K562 (cell line): ENCODE measurements around the gene CUL4B. TPM values are rescaled to one million over a fixed set of nuclear protein-coding genes. Genes with fewer than 3 reads are reported as not detected.
A peak's percentile ranks its signal among the peaks of the same experiment; 100 is the strongest.

Source experiments
- C11orf30 ChIP-seq: fragments of 450-650 bp; IDR thresholded peaks from 2 replicates; pipeline ENCODE4 v1.6.1; 2016; ENCODE audit warnings: low read depth, mild to moderate bottlenecking
- CAMTA2 ChIP-seq: fragments of 250-450 bp; sonication (Bioruptor Pico); conservative IDR thresholded peaks from 2 replicates; pipeline ENCODE4 v1.5.1; 2022
- CC2D1A ChIP-seq: fragments of 450-650 bp; IDR thresholded peaks from 2 replicates; pipeline ENCODE4 v1.6.1; 2017; ENCODE audit warnings: mild to moderate bottlenecking
- CTBP1 ChIP-seq: fragments of 450-650 bp; IDR thresholded peaks from 2 replicates; pipeline ENCODE4 v1.6.1; 2016; ENCODE audit warnings: borderline replicate concordance
- CTCF ChIP-seq, 3 experiments: IDR thresholded peaks in 2 of 3; conservative IDR thresholded peaks in 1 of 3; 2 replicates each; pipeline ENCODE4 v1.5.1; 2011 to 2012; ENCODE audit warnings: low read length in 3 of 3, mild to moderate bottlenecking in 3 of 3, control low read depth in 2 of 3, improper control_type of control experiment in 1 of 3, inconsistent platforms in 1 of 3, low read depth in 1 of 3, mixed read lengths in 1 of 3, moderate library complexity in 1 of 3; ENCODE audit not compliant: insufficient read depth in 2 of 3
- GABPA ChIP-seq: fragments of 200-800 bp; sonication (Bioruptor generic); conservative IDR thresholded peaks from 2 replicates; pipeline ENCODE4 v1.6.1; 2016; ENCODE audit warnings: low read depth, missing genetic modification characterization, missing compliant biosample characterization
- GABPB1 ChIP-seq: sonication (generic); formaldehyde crosslinking; IDR thresholded peaks from 2 replicates; pipeline ENCODE4 v1.8.0; 2022; ENCODE audit warnings: mild to moderate bottlenecking, missing genetic modification reagents
- GTF2E2 ChIP-seq: fragments of 200-800 bp; sonication (Bioruptor generic); IDR thresholded peaks from 2 replicates; pipeline ENCODE4 v1.6.1; 2016; ENCODE audit warnings: missing genetic modification characterization, missing compliant biosample characterization
- HDGF ChIP-seq: fragments of 450-650 bp; IDR thresholded peaks from 2 replicates; pipeline ENCODE4 v1.6.1; 2016
- ILF3 ChIP-seq: fragments of 450-650 bp; IDR thresholded peaks from 2 replicates; pipeline ENCODE4 v1.6.1; 2018; ENCODE audit warnings: antibody characterized with exemption, mild to moderate bottlenecking, moderate library complexity, borderline replicate concordance
- KAT8 ChIP-seq: fragments of 450-650 bp; IDR thresholded peaks from 2 replicates; pipeline ENCODE4 v1.6.1; 2016; ENCODE audit warnings: low read depth, mild to moderate bottlenecking
- LEF1 ChIP-seq: fragments of 450-650 bp; IDR thresholded peaks from 2 replicates; pipeline ENCODE4 v1.6.1; 2016; ENCODE audit warnings: mild to moderate bottlenecking
- MYC ChIP-seq, 2 experiments: fragments of 250-450 bp in 1 of 2; sonication (Bioruptor Pico) in 1 of 2; IDR thresholded peaks; 2 replicates each; pipeline versions ENCODE4 v1.5.1 to v1.6.1; 2012 to 2021; ENCODE audit warnings: low read depth in 2 of 2, borderline replicate concordance in 1 of 2, improper control_type of control experiment in 1 of 2, low read length in 1 of 2, mild to moderate bottlenecking in 1 of 2, moderate library complexity in 1 of 2
- PHF20 ChIP-seq: fragments of 450-650 bp; IDR thresholded peaks from 2 replicates; pipeline ENCODE4 v1.6.1; 2018; ENCODE audit not compliant: partially characterized antibody
- PHF8 ChIP-seq: fragments of 200-600 bp; sonication (generic); IDR thresholded peaks from 2 replicates; pipeline ENCODE4 v1.6.1; 2012; ENCODE audit warnings: mixed run types, mild to moderate bottlenecking, inconsistent platforms, low read length, moderate library complexity, borderline replicate concordance
- PML ChIP-seq: IDR thresholded peaks from 2 replicates; pipeline ENCODE4 v1.6.1; 2012; ENCODE audit warnings: low read length, inconsistent platforms
- RBM25 ChIP-seq: fragments of 200-400 bp; formaldehyde crosslinking; IDR thresholded peaks from 2 replicates; pipeline ENCODE4 v1.6.1; 2018; ENCODE audit warnings: low read length, low read depth, moderate library complexity; ENCODE audit not compliant: severe bottlenecking
- SIRT6 ChIP-seq: IDR thresholded peaks from one replicate; pipeline ENCODE4 v1.6.1; 2012; ENCODE audit warnings: low read depth, mild to moderate bottlenecking, control low read depth, inconsistent platforms, low read length, moderate library complexity
- ZBTB8A ChIP-seq: fragments of 450-650 bp; IDR thresholded peaks from 2 replicates; pipeline ENCODE4 v1.6.1; 2018; ENCODE audit warnings: mild to moderate bottlenecking, moderate library complexity; ENCODE audit not compliant: partially characterized antibody
- ZFPM2 ChIP-seq: fragments of 250-450 bp; sonication (Bioruptor Pico); IDR thresholded peaks from 2 replicates; pipeline ENCODE4 v1.5.1; 2022; ENCODE audit warnings: mild to moderate bottlenecking
- ZNF184 ChIP-seq: sonication (generic); formaldehyde crosslinking; IDR thresholded peaks from 2 replicates; pipeline ENCODE4 v1.5.0; 2020; ENCODE audit warnings: missing genetic modification reagents
- ZNF239 ChIP-seq: fragments of 250-450 bp; sonication (Bioruptor Pico); IDR thresholded peaks from 2 replicates; pipeline ENCODE4 v1.4.0; 2020; ENCODE audit warnings: mild to moderate bottlenecking
- ZNF3 ChIP-seq: fragments of 250-450 bp; sonication (Bioruptor Pico); IDR thresholded peaks from 2 replicates; pipeline ENCODE4 v1.5.0; 2021; ENCODE audit warnings: mild to moderate bottlenecking, moderate library complexity
- ZNF408 ChIP-seq: fragments of 250-450 bp; sonication (Bioruptor Pico); IDR thresholded peaks from 2 replicates; pipeline ENCODE4 v1.4.0; 2020; ENCODE audit warnings: low read depth, mild to moderate bottlenecking, moderate library complexity
- ZNF644 ChIP-seq: fragments of 200-800 bp; sonication (Bioruptor generic); IDR thresholded peaks from 2 replicates; pipeline ENCODE4 v1.6.1; 2016; ENCODE audit warnings: low read depth, missing genetic modification characterization, missing compliant biosample characterization
- polyA plus RNA-seq, 8 experiments: library from polyadenylated mRNA; depleted of rRNA in 4 of 8; stranded (reverse) in 5 of 8; unstranded in 3 of 8; fragments of >200 nt; fragmentation: Nextera tagmentation in 2 of 8; fragmentation: Illumina TruSeq in 1 of 8; extraction: Ambion mirVana in 2 of 8; extraction: Trizol in 1 of 8; gene quantifications; 2 replicates each; pipeline versions ENCODE4 v1.2.1 to v1.2.3, GENCODE V29; 2011 to 2014; ENCODE audit warnings: inconsistent platforms in 1 of 8, missing spikeins in 1 of 8
- total RNA-seq, 7 experiments: library from RNA; depleted of rRNA in 6 of 7; stranded (reverse); fragments of >200 nt in 6 of 7; fragmentation: Illumina TruSeq in 2 of 7; extraction: Trizol in 2 of 7; gene quantifications; 2 replicates each; pipeline versions ENCODE4 v1.2.1 to v1.2.3, GENCODE V29; 2011 to 2021; ENCODE audit warnings: low replicate concordance in 1 of 7
- TF ChIP-seq, protein P1 (sequence below): fragments of 250-450 bp; sonication (Bioruptor Pico); IDR thresholded peaks from 2 replicates; pipeline ENCODE4 v1.4.0; 2020; ENCODE audit warnings: mild to moderate bottlenecking, moderate library complexity, borderline replicate concordance

The CUL4B gene
- total and polyA plus RNA-seq, 9 of the 15 experiments (the other 6 are each of a cell fraction or from before 2014, with no cell fraction given) = 15.0 to 41.7 (median 37.5) TPM

DNA sequence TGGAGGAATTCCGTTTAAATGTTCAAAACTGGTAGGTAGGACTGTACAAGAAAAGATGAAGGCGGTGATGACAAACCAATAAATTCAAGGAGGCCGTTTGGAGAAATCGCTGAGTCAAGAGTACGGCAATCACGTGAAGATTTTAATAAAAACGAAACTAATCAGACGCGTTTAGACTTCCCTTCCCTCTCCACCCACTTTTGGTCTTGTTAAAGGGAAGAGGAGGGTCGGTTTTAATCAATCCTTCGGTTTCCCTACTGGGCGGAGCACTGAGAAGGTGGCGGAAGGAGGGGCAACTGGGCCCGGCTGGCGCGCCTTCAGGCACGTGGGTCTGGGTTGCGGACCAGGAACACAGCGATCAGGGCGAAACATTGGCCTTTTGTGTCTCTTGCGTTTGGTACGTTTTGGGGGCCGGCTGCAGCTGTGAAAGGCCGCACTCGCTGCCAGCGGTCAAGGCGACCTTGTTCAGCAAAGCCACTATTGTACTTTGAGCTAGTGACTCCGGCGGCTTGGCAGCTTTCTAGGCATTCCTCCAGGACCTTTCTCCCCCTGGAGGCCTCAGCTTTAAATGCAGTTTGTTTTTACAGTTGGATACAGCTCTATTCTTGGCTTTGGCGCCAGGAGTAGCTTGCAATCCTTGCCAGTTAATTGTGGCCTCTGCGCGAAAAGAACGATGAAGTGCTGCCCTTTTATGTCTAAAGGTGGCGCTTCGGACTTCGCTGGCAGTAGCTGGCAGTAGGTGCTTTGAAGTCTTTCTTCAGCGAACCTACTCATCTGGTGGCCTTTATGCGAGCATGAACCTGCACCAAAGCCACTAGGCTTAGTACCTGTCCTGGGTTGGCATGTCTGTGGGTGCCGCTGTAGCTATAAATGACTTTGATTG, 74.9 kb downstream of the CUL4B start (continued):
- TF ChIP-seq RBM25 (no peak), C11orf30 (peak; percentile 92), MYC (IDR thresholded peaks at IDR 0.05; ENCODE audit: low read depth, low read length) (peak; percentile 65), MYC (CRISPR knock-in tag; IDR thresholded peaks at IDR 0.05; ENCODE audit: borderline replicate concordance, low read depth) (no peak), ZBTB8A (no peak), PHF20 (no peak), GABPB1 (peak; percentile 71; the same call in 1 of the 2 replicates), CAMTA2 (CRISPR knock-in tag) (no peak), ILF3 (no peak), ZNF3 (no peak), PML (0 out of 2 replicates have a peak, but pooled peaks have one; percentile 28), CTCF (IDR thresholded peaks at IDR 0.05 in 2 of 3, conservative IDR thresholded peaks at IDR 0.05 in 1 of 3; ENCODE audit: insufficient read depth in 2 of 3, low read depth in 1 of 3, low read length in 3 of 3) (peak; percentile 70 to 82 (median 81)), ZNF184 (CRISPR knock-in tag) (no peak), CC2D1A (no peak), GABPA (peak; percentile 48), KAT8 (no peak), GTF2E2 (tag) (0 out of 2 replicates have a peak, but pooled peaks have one; percentile 47), ZNF239 (peak; percentile 71), ZNF408 (CRISPR knock-in tag) (no peak), CTBP1 (no peak), LEF1 (peak; percentile 23; the same call in 1 of the 2 replicates), ZFPM2 (CRISPR knock-in tag) (no peak), SIRT6 (no peak), PHF8 (peak; percentile 62; the same call in 1 of the 2 replicates), HDGF (no peak), ZNF644 (peak; percentile 68; the same call in 1 of the 2 replicates)
- TF ChIP-seq, protein P1, sequence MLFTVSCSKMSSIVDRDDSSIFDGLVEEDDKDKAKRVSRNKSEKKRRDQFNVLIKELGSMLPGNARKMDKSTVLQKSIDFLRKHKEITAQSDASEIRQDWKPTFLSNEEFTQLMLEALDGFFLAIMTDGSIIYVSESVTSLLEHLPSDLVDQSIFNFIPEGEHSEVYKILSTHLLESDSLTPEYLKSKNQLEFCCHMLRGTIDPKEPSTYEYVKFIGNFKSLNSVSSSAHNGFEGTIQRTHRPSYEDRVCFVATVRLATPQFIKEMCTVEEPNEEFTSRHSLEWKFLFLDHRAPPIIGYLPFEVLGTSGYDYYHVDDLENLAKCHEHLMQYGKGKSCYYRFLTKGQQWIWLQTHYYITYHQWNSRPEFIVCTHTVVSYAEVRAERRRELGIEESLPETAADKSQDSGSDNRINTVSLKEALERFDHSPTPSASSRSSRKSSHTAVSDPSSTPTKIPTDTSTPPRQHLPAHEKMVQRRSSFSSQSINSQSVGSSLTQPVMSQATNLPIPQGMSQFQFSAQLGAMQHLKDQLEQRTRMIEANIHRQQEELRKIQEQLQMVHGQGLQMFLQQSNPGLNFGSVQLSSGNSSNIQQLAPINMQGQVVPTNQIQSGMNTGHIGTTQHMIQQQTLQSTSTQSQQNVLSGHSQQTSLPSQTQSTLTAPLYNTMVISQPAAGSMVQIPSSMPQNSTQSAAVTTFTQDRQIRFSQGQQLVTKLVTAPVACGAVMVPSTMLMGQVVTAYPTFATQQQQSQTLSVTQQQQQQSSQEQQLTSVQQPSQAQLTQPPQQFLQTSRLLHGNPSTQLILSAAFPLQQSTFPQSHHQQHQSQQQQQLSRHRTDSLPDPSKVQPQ (CRISPR knock-in tag) = no peak
